ENCODE measurements around the gene ZNF160. TPM values are rescaled to one million over a fixed set of nuclear protein-coding genes. Genes with fewer than 3 reads are reported as not detected.
A peak's percentile ranks its signal among the peaks of the same experiment; 100 is the strongest.
"Not testable (repeated sequence)": the region's sequence is repeated elsewhere in the genome, so short reads cannot be mapped to it uniquely, and the experiment has no call there.

The ZNF160 gene
- total RNA-seq, 1 donor from 2014 or later: 19.2 TPM

DNA sequence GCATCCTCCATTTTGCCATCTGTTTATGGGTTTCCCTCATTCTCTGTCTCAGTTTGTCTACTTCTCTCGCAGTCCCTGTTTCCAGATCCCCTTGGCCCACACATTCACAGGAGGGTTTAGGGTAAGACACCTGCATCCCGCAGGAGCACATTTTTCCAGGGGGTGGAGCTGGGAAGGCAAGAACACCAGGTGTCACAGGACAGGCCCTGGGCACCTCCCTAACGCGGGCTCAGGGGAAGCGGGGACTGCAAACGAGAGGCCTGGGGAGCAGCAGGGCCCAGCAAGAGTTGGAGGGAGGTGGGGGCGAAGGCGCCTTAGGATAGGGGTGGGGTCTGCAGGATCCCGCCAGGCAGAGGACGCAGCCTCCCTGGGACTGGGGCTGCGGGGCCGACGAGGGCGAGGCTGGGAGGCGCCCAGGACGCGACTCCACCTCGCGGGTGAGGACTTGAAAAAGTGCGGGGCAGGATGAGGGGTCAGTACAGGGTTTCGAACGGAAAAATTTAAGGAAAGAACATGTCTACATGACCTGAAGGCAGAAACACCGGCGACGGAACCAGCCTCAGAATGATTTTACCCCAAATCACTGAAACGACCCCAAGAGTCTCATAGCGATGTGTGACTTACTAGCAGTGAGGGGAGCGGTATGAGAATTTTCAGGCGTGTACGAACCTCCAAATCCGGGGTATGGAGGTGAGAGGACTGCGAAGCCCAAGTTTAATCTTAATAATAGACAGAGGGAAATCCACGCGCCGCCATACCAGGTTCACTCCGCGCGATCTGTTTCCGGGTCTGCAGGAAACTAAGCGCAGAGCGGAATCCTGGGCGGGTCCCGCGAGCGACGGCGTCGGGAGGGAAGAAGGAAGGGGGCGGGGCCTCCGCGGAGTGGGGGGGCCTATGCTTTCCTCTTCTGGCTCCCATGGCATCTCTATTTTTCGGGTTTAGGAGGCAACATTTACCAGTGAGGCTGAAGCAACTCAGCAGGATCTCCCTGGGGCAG, 65.8 kb downstream of the ZNF160 start:
- intact Hi-C loops (cut with micrococcal nuclease): no loop called here
- ATAC-seq (peak; percentile 90), DNase-seq (peak; percentile 63)

DNA sequence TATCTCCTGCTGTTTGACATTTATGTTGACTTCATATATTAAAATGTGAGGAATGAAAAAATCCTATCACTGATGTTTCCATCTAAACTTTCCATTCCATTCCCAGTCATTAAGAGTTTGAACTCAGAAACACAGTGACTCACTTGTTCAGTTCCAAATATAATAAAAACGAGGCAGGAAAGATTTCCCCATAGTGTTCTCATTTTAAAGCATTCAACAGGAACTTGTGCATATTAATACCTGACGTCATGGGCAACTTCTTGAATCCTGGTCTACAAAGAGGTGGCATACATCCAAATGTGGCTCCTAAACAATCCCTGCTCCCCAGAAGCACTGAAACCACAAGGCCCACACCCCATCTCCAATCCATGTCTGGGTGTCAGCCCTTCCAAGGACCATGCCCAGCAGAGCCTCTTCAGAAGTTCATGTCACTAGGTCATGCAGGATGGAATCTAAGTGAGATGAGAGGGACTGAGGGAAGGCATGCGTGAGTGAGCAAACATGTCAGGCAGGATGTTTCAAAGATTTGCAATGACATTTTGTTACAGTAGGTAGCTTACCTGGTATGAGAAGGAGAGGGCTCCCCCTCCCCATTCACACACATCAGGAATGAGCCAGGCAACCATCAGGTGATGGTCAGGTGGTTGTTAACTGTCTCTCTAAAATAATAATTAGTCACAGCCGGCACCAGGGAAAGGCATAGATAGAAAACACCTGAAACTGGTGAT, 68.1 kb downstream of the ZNF160 start:
- intact Hi-C loops (cut with micrococcal nuclease): no loop called here
- no peak for ATAC-seq
- DNase-seq: no peak

- ATAC-seq (no peak), DNase-seq (no peak)
- intact Hi-C loops (cut with micrococcal nuclease): no loop called here
Measured at GRCh38 chr19:53034054-53034453, 69.2 kb downstream of the ZNF160 start.

DNA sequence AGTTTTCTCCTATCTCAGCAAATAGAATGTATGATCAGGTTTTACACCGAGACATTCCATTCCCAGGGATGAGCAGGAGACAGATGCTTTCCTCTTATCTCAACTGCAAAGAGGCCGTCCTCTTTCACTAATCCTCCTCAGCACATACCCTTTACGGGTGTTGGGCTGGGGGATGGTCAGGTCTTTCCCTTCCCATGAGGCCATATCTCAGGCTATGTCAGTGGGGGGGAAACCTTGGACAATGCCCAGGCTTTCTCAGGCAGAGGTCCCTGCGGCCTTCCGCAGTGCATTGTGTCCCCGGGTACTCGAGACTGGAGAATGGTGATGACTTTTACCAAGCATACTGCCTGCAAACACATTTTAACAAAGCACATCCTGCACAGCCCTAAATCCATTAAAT, 74.9 kb downstream of the ZNF160 start:
- intact Hi-C loops (cut with micrococcal nuclease); DNase-seq; ATAC-seq: not testable (repeated sequence)

DNA sequence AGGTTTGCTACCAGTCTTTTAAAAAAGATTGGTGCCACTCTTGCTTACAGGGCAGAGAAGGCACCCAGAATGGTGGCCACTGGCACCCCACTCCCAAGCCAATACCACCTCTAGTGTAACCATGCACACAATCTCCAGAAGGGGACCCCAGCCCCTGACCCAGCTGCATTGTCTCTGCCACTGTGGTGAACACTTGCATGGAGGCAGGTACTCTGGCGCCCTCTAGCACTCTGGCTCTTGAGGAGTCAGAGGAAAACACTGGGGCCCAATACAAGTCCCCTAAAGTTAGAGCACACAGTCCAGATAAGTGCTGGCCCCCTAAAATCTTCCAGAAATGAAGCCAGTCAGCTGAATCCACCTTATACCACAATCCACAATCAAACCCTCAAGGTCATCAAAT, 83.5 kb downstream of the ZNF160 start:
- DNase-seq: no peak
- no peak for ATAC-seq
- intact Hi-C loops (cut with micrococcal nuclease): no loop called here

Other genes starting within 250 kb of the ZNF160 start
- 8.1 TPM for gene ZNF468, start 245.8 kb downstream of the ZNF160 start, total RNA-seq
- gene ZNF320, start 205.8 kb downstream of the ZNF160 start, total RNA-seq: 9.3 TPM
- gene ZNF888, start 180.0 kb downstream of the ZNF160 start, total RNA-seq: 1.4 TPM
- 4.4 TPM for gene ZNF816, start 140.5 kb downstream of the ZNF160 start, total RNA-seq
- gene ERVV-1, start 89.5 kb downstream of the ZNF160 start, total RNA-seq: not detected
- gene ERVV-2, start 58.7 kb downstream of the ZNF160 start, total RNA-seq: not detected
- gene ZNF415, start 29.5 kb upstream of the ZNF160 start, total RNA-seq: 23.9 TPM
- 6.6 TPM for gene ZNF347, start 55.6 kb upstream of the ZNF160 start, total RNA-seq
- 0.64 TPM for gene ZNF665, start 89.9 kb upstream of the ZNF160 start, total RNA-seq
- gene ZNF677, start 151.5 kb upstream of the ZNF160 start, total RNA-seq: 22.9 TPM
- not detected for gene VN1R2, start 154.9 kb upstream of the ZNF160 start, total RNA-seq
- not detected for gene VN1R4, start 164.3 kb upstream of the ZNF160 start, total RNA-seq
- 3.5 TPM for gene ZNF845, start 230.3 kb upstream of the ZNF160 start, total RNA-seq